Right lobe of liver (tissue), 4 donors: ENCODE measurements around the gene SGPP2.

Experiments used
- POLR2A ChIP-seq: fragments of 450-650 bp; IDR thresholded peaks from one replicate; pipeline ENCODE4 v1.6.1; 2017; ENCODE audit warnings: antibody characterized with exemption, mild to moderate bottlenecking
- TF ChIP-seq, protein P1 (sequence below), 4 donors: fragments of 200-600 bp in 3 of 4; fragments of 450-650 bp in 1 of 4; IDR thresholded peaks; one replicate each; pipeline versions ENCODE4 v1.5.1 to v1.8.0; 2016 to 2022; ENCODE audit warnings: antibody characterized with exemption in 4 of 4, mild to moderate bottlenecking in 2 of 4
- donor health status: DM: no; HTN: no; CAD: no.
- donor health status: DM: no; HTN: no; CAD: no.
- donor health status: DM: no; HTN: yes; CAD: no.

- TF ChIP-seq POLR2A = no peak
- TF ChIP-seq, protein P1, sequence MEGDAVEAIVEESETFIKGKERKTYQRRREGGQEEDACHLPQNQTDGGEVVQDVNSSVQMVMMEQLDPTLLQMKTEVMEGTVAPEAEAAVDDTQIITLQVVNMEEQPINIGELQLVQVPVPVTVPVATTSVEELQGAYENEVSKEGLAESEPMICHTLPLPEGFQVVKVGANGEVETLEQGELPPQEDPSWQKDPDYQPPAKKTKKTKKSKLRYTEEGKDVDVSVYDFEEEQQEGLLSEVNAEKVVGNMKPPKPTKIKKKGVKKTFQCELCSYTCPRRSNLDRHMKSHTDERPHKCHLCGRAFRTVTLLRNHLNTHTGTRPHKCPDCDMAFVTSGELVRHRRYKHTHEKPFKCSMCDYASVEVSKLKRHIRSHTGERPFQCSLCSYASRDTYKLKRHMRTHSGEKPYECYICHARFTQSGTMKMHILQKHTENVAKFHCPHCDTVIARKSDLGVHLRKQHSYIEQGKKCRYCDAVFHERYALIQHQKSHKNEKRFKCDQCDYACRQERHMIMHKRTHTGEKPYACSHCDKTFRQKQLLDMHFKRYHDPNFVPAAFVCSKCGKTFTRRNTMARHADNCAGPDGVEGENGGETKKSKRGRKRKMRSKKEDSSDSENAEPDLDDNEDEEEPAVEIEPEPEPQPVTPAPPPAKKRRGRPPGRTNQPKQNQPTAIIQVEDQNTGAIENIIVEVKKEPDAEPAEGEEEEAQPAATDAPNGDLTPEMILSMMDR (IDR thresholded peaks at IDR 0.05) = no peak
Observed at GRCh38 chr2:222439692-222440091, 15.3 kb downstream of the SGPP2 start.
